ENCODE data around the gene HIVEP2.

Gene HIVEP2

DNA sequence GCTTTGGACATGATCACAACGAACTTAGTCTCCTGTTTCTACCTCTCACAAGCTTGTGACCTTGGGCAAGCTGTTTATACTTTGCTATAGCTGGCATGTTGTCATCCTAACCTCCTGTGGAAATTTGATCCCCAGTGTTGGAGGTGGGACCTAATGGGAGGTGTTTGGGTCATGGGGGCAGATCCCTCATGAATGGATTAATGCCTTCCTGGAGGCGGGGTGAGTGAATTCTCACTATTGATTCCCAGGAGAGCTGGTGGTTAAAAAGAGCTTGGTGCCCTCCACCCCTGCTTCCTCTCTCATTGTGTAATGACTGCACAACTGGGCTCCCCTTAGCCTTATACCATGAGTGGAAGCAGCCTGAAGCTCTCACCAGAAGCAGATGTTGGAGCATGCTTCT is 228.9 kb downstream of the HIVEP2 start:
- Histone ChIP-seq H3K9me3 (ENCODE audit: control insufficient read depth in 5 of 5, low read length in 5 of 5) (peaks cover 0 to 14% (median 6%) of the 10 kb centered on the region in 5 donors), H3K9ac (ENCODE audit: low read length in 5 of 5) (no peak overlapping the region), H3K27ac (ENCODE audit: low read depth, low read length) (no peak overlapping the region), H3K27me3 (ENCODE audit: control insufficient read depth in 5 of 5, insufficient read depth in 4 of 5, low read length in 5 of 5) (no peaks in the 10 kb centered on the region), H3K4me3 (ENCODE audit: low read depth in 1 of 5, low read length in 5 of 5) (no peak overlapping the region), H3K4me1 (ENCODE audit: control insufficient read depth in 5 of 5, insufficient read depth in 5 of 5, low read length in 5 of 5) (no peaks in the 10 kb centered on the region), H3K36me3 (ENCODE audit: control insufficient read depth in 5 of 5, insufficient read depth in 5 of 5, low read length in 5 of 5) (no peaks in the 10 kb centered on the region)

DNA sequence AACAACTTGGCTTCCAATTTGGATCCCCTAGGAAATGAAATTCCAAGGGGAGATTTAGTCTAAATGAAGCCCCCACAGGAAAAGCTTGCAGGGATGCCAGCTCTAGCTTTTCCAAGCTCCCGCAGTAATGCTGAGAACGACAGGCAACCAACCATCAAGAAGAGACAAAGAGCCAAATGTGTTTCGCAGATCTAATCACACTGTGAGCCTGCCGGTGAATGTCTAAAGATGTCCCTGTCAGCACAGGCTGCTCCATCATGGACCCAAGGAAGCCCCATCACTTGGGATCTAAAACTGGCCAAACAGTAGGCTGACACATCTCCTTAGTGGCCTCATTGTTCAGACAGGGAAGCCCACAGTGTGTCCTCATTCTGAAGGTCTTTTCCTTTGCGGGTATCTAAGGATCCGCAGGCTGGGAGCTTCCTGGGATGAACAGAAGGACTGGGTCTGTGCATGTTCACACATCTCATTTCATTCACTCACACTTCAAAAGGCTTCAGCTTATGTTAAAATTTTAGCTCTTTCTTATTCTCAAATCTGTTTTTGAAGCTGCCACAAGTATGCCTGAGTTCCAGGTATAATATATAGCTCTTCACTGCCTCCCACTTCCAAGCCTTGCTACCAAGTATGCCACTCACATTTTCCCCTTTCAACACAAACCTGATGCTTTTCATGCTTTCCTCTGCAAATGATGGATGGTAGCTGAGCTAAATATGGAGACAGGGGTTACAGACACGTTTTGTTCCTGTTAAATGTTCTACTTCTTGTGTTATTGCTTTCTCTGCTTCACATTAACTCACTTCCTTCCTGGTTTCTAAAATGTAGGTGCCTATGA is 229.8 kb downstream of the HIVEP2 start:
- Histone ChIP-seq H3K4me3 (ENCODE audit: low read depth in 1 of 5, low read length in 5 of 5) (no peak overlapping the region), H3K27ac (ENCODE audit: low read depth, low read length) (no peak overlapping the region), H3K27me3 (ENCODE audit: control insufficient read depth in 5 of 5, insufficient read depth in 4 of 5, low read length in 5 of 5) (no peaks in the 10 kb centered on the region), H3K9me3 (ENCODE audit: control insufficient read depth in 5 of 5, low read length in 5 of 5) (peaks cover 0 to 14% (median 6%) of the 10 kb centered on the region in 5 donors), H3K36me3 (ENCODE audit: control insufficient read depth in 5 of 5, insufficient read depth in 5 of 5, low read length in 5 of 5) (no peaks in the 10 kb centered on the region), H3K4me1 (ENCODE audit: control insufficient read depth in 5 of 5, insufficient read depth in 5 of 5, low read length in 5 of 5) (no peaks in the 10 kb centered on the region), H3K9ac (ENCODE audit: low read length in 5 of 5) (no peak overlapping the region)

DNA sequence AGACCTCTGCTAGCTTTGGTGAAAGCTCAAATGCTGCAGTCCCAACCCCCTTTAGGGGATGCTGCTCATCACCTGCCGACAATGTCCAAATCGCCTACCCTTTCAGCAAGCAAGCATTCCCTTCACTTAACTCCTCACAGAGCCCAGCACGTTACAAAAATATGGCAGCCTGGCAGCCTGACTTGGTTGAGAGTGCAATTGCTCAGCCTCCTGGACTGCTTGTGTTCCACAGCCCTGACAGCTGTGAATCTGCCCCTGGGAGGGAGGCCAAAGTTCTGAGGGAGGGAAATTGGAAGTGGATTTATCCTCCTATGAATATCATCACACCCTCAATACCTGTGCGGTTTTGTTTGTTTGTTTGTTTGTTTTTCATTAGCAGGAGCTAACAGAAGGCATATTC is 231.0 kb downstream of the HIVEP2 start:
- Histone ChIP-seq H3K27ac (ENCODE audit: low read depth, low read length) (no peak overlapping the region), H3K4me3 (ENCODE audit: low read depth in 1 of 5, low read length in 5 of 5) (no peak overlapping the region), H3K36me3 (ENCODE audit: control insufficient read depth in 5 of 5, insufficient read depth in 5 of 5, low read length in 5 of 5) (no peaks in the 10 kb centered on the region), H3K9me3 (ENCODE audit: control insufficient read depth in 5 of 5, low read length in 5 of 5) (peaks cover 0 to 9% (median 4%) of the 10 kb centered on the region in 5 donors), H3K4me1 (ENCODE audit: control insufficient read depth in 5 of 5, insufficient read depth in 5 of 5, low read length in 5 of 5) (no peaks in the 10 kb centered on the region), H3K27me3 (ENCODE audit: control insufficient read depth in 5 of 5, insufficient read depth in 4 of 5, low read length in 5 of 5) (no peaks in the 10 kb centered on the region), H3K9ac (ENCODE audit: low read length in 5 of 5) (no peak overlapping the region)

DNA sequence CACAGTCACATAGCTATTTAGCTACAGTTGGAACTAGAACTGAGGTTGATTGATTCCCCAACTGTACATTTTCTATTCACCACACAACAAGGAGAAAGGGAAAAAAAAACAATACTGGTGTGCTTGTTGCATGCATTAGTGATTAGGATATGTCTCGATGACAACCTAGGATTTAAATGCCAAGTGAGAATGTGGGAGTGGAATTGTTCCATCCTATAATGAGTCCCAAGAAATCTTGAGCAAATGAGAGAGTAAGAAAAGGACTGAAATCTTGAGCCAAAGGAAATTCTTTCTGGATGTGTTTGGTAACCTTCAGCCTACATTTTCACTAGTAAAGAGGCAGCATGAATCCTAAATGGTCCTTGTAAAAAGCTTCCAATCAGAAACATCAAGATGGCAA is 232.7 kb downstream of the HIVEP2 start:
- Histone ChIP-seq H3K9me3 (ENCODE audit: control insufficient read depth in 5 of 5, low read length in 5 of 5) (peaks cover 0 to 2% (median 0%) of the 10 kb centered on the region in 5 donors), H3K27ac (ENCODE audit: low read depth, low read length) (no peak overlapping the region), H3K4me1 (ENCODE audit: control insufficient read depth in 5 of 5, insufficient read depth in 5 of 5, low read length in 5 of 5) (no peaks in the 10 kb centered on the region), H3K4me3 (ENCODE audit: low read depth in 1 of 5, low read length in 5 of 5) (no peak overlapping the region), H3K27me3 (ENCODE audit: control insufficient read depth in 5 of 5, insufficient read depth in 4 of 5, low read length in 5 of 5) (no peaks in the 10 kb centered on the region), H3K9ac (ENCODE audit: low read length in 5 of 5) (no peak overlapping the region), H3K36me3 (ENCODE audit: control insufficient read depth in 5 of 5, insufficient read depth in 5 of 5, low read length in 5 of 5) (no peaks in the 10 kb centered on the region)

DNA sequence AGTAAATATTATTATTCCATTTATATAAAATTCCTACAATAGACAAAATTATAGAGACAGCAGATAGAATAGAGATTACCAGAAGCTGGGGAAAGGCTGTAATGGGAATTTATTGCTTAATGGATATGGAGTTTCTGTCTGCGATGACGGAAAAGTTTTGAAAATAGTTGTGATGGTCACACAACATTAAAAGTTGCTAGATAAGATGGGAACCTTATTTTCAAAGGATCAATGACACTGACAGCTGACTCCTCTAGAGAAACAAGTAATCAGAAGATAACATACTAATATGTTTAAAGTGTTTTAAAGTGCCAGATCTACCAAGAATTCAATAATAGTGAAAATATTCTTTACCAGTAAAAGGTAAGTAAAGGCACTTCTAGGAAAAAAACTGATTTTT is 236.3 kb downstream of the HIVEP2 start:
- H3K9me3 ChIP-seq (ENCODE audit: control insufficient read depth in 5 of 5, low read length in 5 of 5) = peaks cover 0 to 2% (median 0%) of the 10 kb centered on the region in 5 donors
- H3K9ac ChIP-seq (ENCODE audit: low read length in 5 of 5) = no peak overlapping the region
- H3K4me3 ChIP-seq (ENCODE audit: low read depth in 1 of 5, low read length in 5 of 5) = no peak overlapping the region
- no peak overlapping the region for H3K27ac ChIP-seq (ENCODE audit: low read depth, low read length)
- no peaks in the 10 kb centered on the region for H3K27me3 ChIP-seq (ENCODE audit: control insufficient read depth in 5 of 5, insufficient read depth in 4 of 5, low read length in 5 of 5)
- H3K36me3 ChIP-seq (ENCODE audit: control insufficient read depth in 5 of 5, insufficient read depth in 5 of 5, low read length in 5 of 5) = no peaks in the 10 kb centered on the region
- peaks cover 0 to 8% (median 0%) of the 10 kb centered on the region in 5 donors for H3K4me1 ChIP-seq (ENCODE audit: control insufficient read depth in 5 of 5, insufficient read depth in 5 of 5, low read length in 5 of 5)

DNA sequence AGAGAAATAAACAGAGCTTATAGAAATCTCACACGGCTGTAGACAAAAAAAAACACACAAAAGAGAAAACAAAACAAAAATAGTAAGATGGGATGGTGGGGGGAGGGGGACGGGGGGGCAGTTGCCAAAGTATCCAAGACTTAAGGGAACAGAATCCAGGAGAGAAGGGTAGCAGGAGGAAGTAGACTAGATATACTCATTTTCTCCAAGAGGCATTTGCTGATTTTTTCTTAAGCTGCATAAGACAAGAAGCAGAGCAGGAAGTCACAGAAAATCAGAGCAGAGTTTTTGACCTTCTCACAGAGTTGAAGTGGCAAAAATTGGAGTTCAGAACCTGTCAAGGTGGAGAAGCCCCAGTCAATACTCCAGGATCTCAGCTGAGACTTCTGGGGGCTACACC is 237.7 kb downstream of the HIVEP2 start:
- Histone ChIP-seq H3K4me1 (ENCODE audit: control insufficient read depth in 5 of 5, insufficient read depth in 5 of 5, low read length in 5 of 5) (peaks cover 0 to 15% (median 0%) of the 10 kb centered on the region in 5 donors), H3K4me3 (ENCODE audit: low read depth in 1 of 5, low read length in 5 of 5) (no peak overlapping the region), H3K9me3 (ENCODE audit: control insufficient read depth in 5 of 5, low read length in 5 of 5) (peaks cover 0 to 1% (median 0%) of the 10 kb centered on the region in 5 donors), H3K27ac (ENCODE audit: low read depth, low read length) (no peak overlapping the region), H3K27me3 (ENCODE audit: control insufficient read depth in 5 of 5, insufficient read depth in 4 of 5, low read length in 5 of 5) (no peaks in the 10 kb centered on the region), H3K9ac (ENCODE audit: low read length in 5 of 5) (no peak overlapping the region), H3K36me3 (ENCODE audit: control insufficient read depth in 5 of 5, insufficient read depth in 5 of 5, low read length in 5 of 5) (no peaks in the 10 kb centered on the region)

DNA sequence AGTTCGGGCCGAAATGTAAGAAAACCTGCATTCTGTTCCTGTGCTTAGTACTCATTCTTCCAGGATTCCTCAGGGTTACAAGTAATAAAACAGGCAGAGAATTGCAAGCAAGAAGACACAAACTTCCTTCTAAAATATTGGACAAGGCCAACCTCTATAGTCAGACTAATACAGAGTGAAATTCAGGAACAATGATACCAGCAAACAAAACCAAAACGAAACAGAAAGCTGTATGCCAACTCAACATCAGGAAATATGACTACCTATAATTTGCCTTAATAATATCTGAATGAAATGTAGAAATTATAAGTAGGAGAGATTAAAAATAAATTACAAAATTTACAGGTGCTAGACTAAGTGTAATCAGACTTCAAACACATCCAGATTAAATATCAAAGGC is 238.8 kb downstream of the HIVEP2 start:
- no peak overlapping the region for H3K9ac ChIP-seq (ENCODE audit: low read length in 5 of 5)
- no peak overlapping the region for H3K4me3 ChIP-seq (ENCODE audit: low read depth in 1 of 5, low read length in 5 of 5)
- no peak overlapping the region for H3K27ac ChIP-seq (ENCODE audit: low read depth, low read length)
- no peaks in the 10 kb centered on the region for H3K36me3 ChIP-seq (ENCODE audit: control insufficient read depth in 5 of 5, insufficient read depth in 5 of 5, low read length in 5 of 5)
- H3K4me1 ChIP-seq (ENCODE audit: control insufficient read depth in 5 of 5, insufficient read depth in 5 of 5, low read length in 5 of 5) = peaks cover 0 to 15% (median 0%) of the 10 kb centered on the region in 5 donors
- no peaks in the 10 kb centered on the region for H3K9me3 ChIP-seq (ENCODE audit: control insufficient read depth in 5 of 5, low read length in 5 of 5)
- no peaks in the 10 kb centered on the region for H3K27me3 ChIP-seq (ENCODE audit: control insufficient read depth in 5 of 5, insufficient read depth in 4 of 5, low read length in 5 of 5)

DNA sequence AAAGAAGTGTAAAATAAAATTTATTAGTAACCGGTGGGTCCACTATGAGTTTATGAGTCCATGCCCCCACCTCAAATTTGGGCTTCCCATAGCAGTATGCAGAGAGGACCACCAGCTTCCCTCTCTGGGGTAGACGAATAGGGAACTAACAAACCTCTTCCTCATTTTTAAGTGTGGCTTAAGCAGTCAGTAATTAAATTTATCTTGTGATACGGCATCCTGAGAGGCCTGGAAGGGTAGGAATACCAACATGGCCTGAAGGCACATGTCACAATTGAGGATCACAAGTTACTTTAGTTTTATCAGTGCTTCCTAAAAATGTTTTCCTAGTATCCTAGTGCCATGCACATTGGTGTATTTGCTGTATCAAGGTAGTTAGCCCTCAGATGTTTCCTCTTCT is 239.9 kb downstream of the HIVEP2 start:
- no peaks in the 10 kb centered on the region for H3K36me3 ChIP-seq (ENCODE audit: control insufficient read depth in 5 of 5, insufficient read depth in 5 of 5, low read length in 5 of 5)
- no peaks in the 10 kb centered on the region for H3K27me3 ChIP-seq (ENCODE audit: control insufficient read depth in 5 of 5, insufficient read depth in 4 of 5, low read length in 5 of 5)
- H3K4me1 ChIP-seq (ENCODE audit: control insufficient read depth in 5 of 5, insufficient read depth in 5 of 5, low read length in 5 of 5) = peaks cover 0 to 18% (median 3%) of the 10 kb centered on the region in 5 donors
- H3K9ac ChIP-seq (ENCODE audit: low read length in 5 of 5) = no peak overlapping the region
- no peak overlapping the region for H3K4me3 ChIP-seq (ENCODE audit: low read depth in 1 of 5, low read length in 5 of 5)
- no peaks in the 10 kb centered on the region for H3K9me3 ChIP-seq (ENCODE audit: control insufficient read depth in 5 of 5, low read length in 5 of 5)
- H3K27ac ChIP-seq (ENCODE audit: low read depth, low read length) = no peak overlapping the region

DNA sequence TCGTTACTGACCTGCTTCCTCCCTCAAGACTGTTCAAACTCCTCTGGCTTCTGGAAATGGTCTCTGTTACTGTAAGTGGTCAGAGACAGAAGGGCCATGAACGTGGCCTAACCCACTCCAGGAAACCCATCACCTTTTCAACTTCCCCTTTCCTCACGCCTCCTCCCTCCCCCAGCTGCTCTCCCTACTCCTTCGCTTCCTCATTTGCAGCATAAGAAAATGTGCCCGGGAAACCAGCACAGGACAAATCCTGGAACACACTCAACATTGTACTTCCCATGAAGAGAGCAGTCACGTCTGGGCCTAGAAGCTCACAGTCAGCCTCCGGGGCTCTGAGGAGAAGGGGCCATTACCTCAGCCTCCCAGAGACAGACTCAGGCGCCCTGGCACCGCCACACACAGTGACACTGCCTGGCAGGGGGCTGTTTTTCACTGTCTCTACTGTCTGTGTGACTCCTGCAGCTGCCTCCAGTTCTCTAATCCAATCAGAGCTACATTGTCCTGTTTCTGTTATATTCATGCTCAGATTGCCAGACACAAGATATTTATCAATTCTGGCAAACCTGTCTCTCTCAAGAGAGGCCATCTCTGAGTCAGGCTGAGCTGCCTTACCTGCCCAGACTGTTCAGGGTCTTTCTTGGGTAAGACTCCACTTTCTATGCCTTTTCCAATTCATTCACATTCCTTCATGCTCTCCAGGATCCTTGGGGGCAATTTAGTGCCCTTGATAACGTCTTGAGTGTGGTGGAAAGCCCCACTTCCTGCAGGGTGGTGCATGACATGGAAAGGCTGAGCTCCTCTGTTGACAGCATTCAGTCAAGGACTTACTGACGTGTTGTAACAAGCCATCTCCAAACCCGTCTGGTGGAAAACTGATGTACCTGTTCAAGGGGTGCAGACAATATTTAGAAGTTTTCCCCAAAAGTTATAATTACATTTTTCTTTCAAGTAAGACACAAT is 242.2 kb downstream of the HIVEP2 start:
- no peaks in the 10 kb centered on the region for H3K9me3 ChIP-seq (ENCODE audit: control insufficient read depth in 5 of 5, low read length in 5 of 5)
- H3K9ac ChIP-seq (ENCODE audit: low read length in 5 of 5) = no peak overlapping the region
- H3K36me3 ChIP-seq (ENCODE audit: control insufficient read depth in 5 of 5, insufficient read depth in 5 of 5, low read length in 5 of 5) = no peaks in the 10 kb centered on the region
- H3K4me3 ChIP-seq (ENCODE audit: low read depth in 1 of 5, low read length in 5 of 5) = no peak overlapping the region
- no peaks in the 10 kb centered on the region for H3K27me3 ChIP-seq (ENCODE audit: control insufficient read depth in 5 of 5, insufficient read depth in 4 of 5, low read length in 5 of 5)
- H3K4me1 ChIP-seq (ENCODE audit: control insufficient read depth in 5 of 5, insufficient read depth in 5 of 5, low read length in 5 of 5) = peaks cover 0 to 18% (median 3%) of the 10 kb centered on the region in 5 donors
- no peak overlapping the region for H3K27ac ChIP-seq (ENCODE audit: low read depth, low read length)
